ENCODE measurements around the gene DMBT1. TPM values are rescaled to one million over a fixed set of nuclear protein-coding genes. Genes with fewer than 3 reads are reported as not detected.

DMBT1 gene
- total and polyA plus RNA-seq, 10 of the 15 experiments (the other 5 are each of a cell fraction or from before 2014, with no cell fraction given), result under 0.01 to 0.13 (median 0.03) TPM; not detected in 5

- TF ChIP-seq EP300 (IDR thresholded peaks at IDR 0.05; ENCODE audit: borderline replicate concordance in 1 of 2, control insufficient read depth in 1 of 2, low read depth in 2 of 2, low read length in 2 of 2) (no peak), SMAD1 (IDR thresholded peaks at IDR 0.05; ENCODE audit: low read depth, partially characterized antibody) (no peak)
Observed at GRCh38 chr10:122590153-122590552, 29.6 kb downstream of the DMBT1 start (continued).

- FAIRE-seq, result no peak
- POLR2A ChIA-PET, result no interaction called here
- intact Hi-C loops (cut with micrococcal nuclease; ENCODE audit: unreplicated experiment), result no loop called here
Observed at GRCh38 chr10:122591736-122592135, 31.2 kb downstream of the DMBT1 start.

DNA sequence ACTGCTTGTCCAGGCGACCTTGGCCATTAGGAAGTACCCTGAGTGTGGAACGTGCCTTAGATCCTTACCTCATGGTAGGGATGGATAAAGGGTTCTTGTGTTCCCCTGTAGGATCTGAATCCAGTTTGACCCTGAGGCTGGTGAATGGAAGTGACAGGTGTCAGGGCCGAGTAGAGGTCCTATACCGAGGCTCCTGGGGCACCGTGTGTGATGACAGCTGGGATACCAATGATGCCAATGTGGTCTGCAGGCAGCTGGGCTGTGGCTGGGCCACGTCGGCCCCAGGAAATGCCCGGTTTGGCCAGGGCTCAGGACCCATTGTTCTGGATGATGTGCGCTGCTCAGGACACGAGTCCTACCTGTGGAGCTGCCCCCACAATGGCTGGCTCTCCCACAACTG, 31.6 kb downstream of the DMBT1 start:
- H3K27me3 ChIP-seq (replicated peaks in 1 of 2; ENCODE audit: control insufficient read depth in 2 of 2, insufficient read depth in 2 of 2, low read length in 1 of 2), result peaks cover 0 to 1% of the 10 kb centered on the region in 2 experiments; a peak in 1 of 4 replicates
- H3K9me3 ChIP-seq (replicated peaks; ENCODE audit: control insufficient read depth, insufficient read depth, low read length), result no peaks in the 10 kb centered on the region
- no peak for FAIRE-seq
- H3K4me3 ChIP-seq, result no peak overlapping the region
- no peak for ATAC-seq
- POLR2A ChIA-PET, result no interaction called here
- no peak overlapping the region for H3K27ac ChIP-seq (ENCODE audit: control insufficient read depth, insufficient read depth)
- H2AFZ ChIP-seq (ENCODE audit: control insufficient read depth, low read depth, low read length), result no peak overlapping the region
- H4K20me1 ChIP-seq (ENCODE audit: control insufficient read depth, insufficient read depth), result no peaks in the 10 kb centered on the region
- intact Hi-C loops (cut with micrococcal nuclease; ENCODE audit: unreplicated experiment) (no loop called here), in situ Hi-C loops (cut with MboI) (no loop called here)
- CTCF ChIA-PET, result no interaction called here
- DNase-seq (ENCODE audit: low read depth, low spot score), result no peak
- H3K9ac ChIP-seq (ENCODE audit: control insufficient read depth, insufficient read depth, low read length), result no peak overlapping the region
- H3K4me2 ChIP-seq (ENCODE audit: control insufficient read depth, insufficient read depth), result no peak overlapping the region
- H3K79me2 ChIP-seq (ENCODE audit: control insufficient read depth, insufficient read depth, low read length), result no peaks in the 10 kb centered on the region
- RAD21 ChIA-PET (ENCODE audit: unreplicated experiment), result no interaction called here
- SMC1A ChIA-PET (ENCODE audit: uncharacterized antibody, unreplicated experiment), result no interaction called here
- no peaks in the 10 kb centered on the region for H3K4me1 ChIP-seq (ENCODE audit: control insufficient read depth, insufficient read depth, low read length)
- 6% methylated on average over 10 of the region's 10 CpGs for WGBS (ENCODE audit: insufficient coverage, insufficient replicate concordance, low lambda C conversion rate, missing lambda C conversion rate)
- H3K36me3 ChIP-seq (ENCODE audit: control insufficient read depth in 2 of 2, insufficient read depth in 2 of 2, low read length in 1 of 2), result no peaks in the 10 kb centered on the region
- no TSS peak for BruUV-seq (replicated peaks)
- TF ChIP-seq RFX5 (IDR thresholded peaks at IDR 0.05; ENCODE audit: low read depth, low read length) (no peak), SP1 (IDR thresholded peaks at IDR 0.05; ENCODE audit: low read depth, low read length) (no peak), USF1 (IDR thresholded peaks at IDR 0.05; ENCODE audit: borderline replicate concordance, extremely low read length, insufficient read depth, low read depth, low read length) (no peak), POLR2A (IDR thresholded peaks at IDR 0.05; ENCODE audit: low read depth, low read length) (no peak), YBX1 (IDR thresholded peaks at IDR 0.05) (no peak), SMARCA5 (IDR thresholded peaks at IDR 0.05) (no peak), FOXM1 (IDR thresholded peaks at IDR 0.05; ENCODE audit: low read depth, low read length) (no peak), HDGF (IDR thresholded peaks at IDR 0.05) (no peak), IRF4 (IDR thresholded peaks at IDR 0.05; ENCODE audit: low read depth, low read length) (no peak), BRCA1 (IDR thresholded peaks at IDR 0.05; ENCODE audit: low read depth, low read length) (no peak), BHLHE40 (IDR thresholded peaks at IDR 0.05; ENCODE audit: borderline replicate concordance in 1 of 2, low read depth in 2 of 2, low read length in 1 of 2) (no peak), RUNX3 (IDR thresholded peaks at IDR 0.05; ENCODE audit: low read length) (no peak), ZNF622 (IDR thresholded peaks at IDR 0.05) (no peak), POLR2AphosphoS5 (IDR thresholded peaks at IDR 0.05; ENCODE audit: low read length) (no peak)

More at GRCh38 chr10:122591736-122592135, 31.2 kb downstream of the DMBT1 start:
- no peaks in the 10 kb centered on the region for H3K36me3 ChIP-seq (ENCODE audit: control insufficient read depth in 2 of 2, insufficient read depth in 2 of 2, low read length in 1 of 2)
- ATAC-seq, result no peak
- ChIA-PET SMC1A (ENCODE audit: uncharacterized antibody, unreplicated experiment) (no interaction called here), CTCF (no interaction called here), RAD21 (ENCODE audit: unreplicated experiment) (no interaction called here)
- H3K79me2 ChIP-seq (ENCODE audit: control insufficient read depth, insufficient read depth, low read length), result no peaks in the 10 kb centered on the region
- H3K9ac ChIP-seq (ENCODE audit: control insufficient read depth, insufficient read depth, low read length), result no peak overlapping the region
- no peaks in the 10 kb centered on the region for H4K20me1 ChIP-seq (ENCODE audit: control insufficient read depth, insufficient read depth)
- WGBS (ENCODE audit: insufficient coverage, insufficient replicate concordance, low lambda C conversion rate, missing lambda C conversion rate), result 11% methylated on average over 3 of the region's 3 CpGs
- H2AFZ ChIP-seq (ENCODE audit: control insufficient read depth, low read depth, low read length), result no peak overlapping the region
- peaks cover 0 to 1% of the 10 kb centered on the region in 2 experiments; a peak in 1 of 4 replicates for H3K27me3 ChIP-seq (replicated peaks in 1 of 2; ENCODE audit: control insufficient read depth in 2 of 2, insufficient read depth in 2 of 2, low read length in 1 of 2)
- no peak overlapping the region for H3K4me2 ChIP-seq (ENCODE audit: control insufficient read depth, insufficient read depth)
- no peaks in the 10 kb centered on the region for H3K4me1 ChIP-seq (ENCODE audit: control insufficient read depth, insufficient read depth, low read length)
- no peak overlapping the region for H3K27ac ChIP-seq (ENCODE audit: control insufficient read depth, insufficient read depth)
- no peak for TF ChIP-seq PAX8 (IDR thresholded peaks at IDR 0.05)
- no peak for TF ChIP-seq RELA (IDR thresholded peaks at IDR 0.05; ENCODE audit: borderline replicate concordance, partially characterized antibody)
- TF ChIP-seq NBN (IDR thresholded peaks at IDR 0.05), result no peak
- TF ChIP-seq FOS (IDR thresholded peaks at IDR 0.05; ENCODE audit: borderline replicate concordance, extremely low read depth, insufficient read length), result no peak
- no peaks in the 10 kb centered on the region for H3K9me3 ChIP-seq (replicated peaks; ENCODE audit: control insufficient read depth, insufficient read depth, low read length)
- BruUV-seq (replicated peaks), result no TSS peak
- in situ Hi-C loops (cut with MboI), result no loop called here
- no peak overlapping the region for H3K4me3 ChIP-seq
- no peak for DNase-seq (ENCODE audit: low read depth, low spot score)

Measured in GM12878 (cell line).